ENCODE results near the gene IL23A.

IL23A gene

DNA sequence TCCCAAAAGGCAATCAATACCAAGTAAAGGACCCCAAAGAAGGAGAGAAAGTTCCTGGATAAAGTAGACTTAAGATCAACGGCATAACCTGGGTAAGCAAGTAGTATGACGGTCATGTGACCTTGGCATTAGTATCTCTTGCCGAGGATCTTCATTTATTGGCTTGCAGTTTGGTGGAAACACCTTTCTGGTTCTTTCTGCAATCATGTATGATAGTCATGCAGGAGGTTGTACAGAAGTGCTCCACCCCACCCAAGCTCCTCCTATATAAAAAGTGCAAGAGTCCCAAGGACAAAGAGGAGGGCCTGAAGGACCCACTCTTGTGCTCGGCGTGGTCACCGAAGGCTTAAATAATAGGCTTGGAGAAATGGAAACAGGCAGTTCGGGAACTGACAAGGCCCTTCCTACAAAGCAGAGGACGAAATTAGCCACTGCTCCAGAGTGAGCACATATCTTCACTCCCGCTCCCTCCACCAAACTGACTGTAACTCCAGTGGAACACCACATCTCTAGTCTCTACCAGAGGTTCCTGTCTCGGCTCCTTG lies 39.3 kb upstream of the IL23A start:
- H3K79me2 ChIP-seq: peaks cover 50% of the 10 kb centered on the region
- H3K27me3 ChIP-seq (ENCODE audit: control insufficient read depth, insufficient read depth, low read length): no peaks in the 10 kb centered on the region
- no peaks in the 10 kb centered on the region for H3K36me3 ChIP-seq (ENCODE audit: control insufficient read depth, insufficient read depth, low read length)
- peak overlapping the region; percentile 98 for H3K27ac ChIP-seq
- H2AFZ ChIP-seq: peak overlapping the region; percentile 96
- peak overlapping the region; percentile 49 for H3K4me2 ChIP-seq (ENCODE audit: low read length)
- H3K9me3 ChIP-seq (ENCODE audit: control insufficient read depth, low read length): no peaks in the 10 kb centered on the region
- peaks cover 16% of the 10 kb centered on the region for H3K4me1 ChIP-seq
- no peak for TF ChIP-seq CTCF (IDR thresholded peaks at IDR 0.05)
- peak overlapping the region; percentile 69 for H3K9ac ChIP-seq
- peak overlapping the region; percentile 83 for H3K4me3 ChIP-seq (ENCODE audit: low read depth, low read length)

DNA sequence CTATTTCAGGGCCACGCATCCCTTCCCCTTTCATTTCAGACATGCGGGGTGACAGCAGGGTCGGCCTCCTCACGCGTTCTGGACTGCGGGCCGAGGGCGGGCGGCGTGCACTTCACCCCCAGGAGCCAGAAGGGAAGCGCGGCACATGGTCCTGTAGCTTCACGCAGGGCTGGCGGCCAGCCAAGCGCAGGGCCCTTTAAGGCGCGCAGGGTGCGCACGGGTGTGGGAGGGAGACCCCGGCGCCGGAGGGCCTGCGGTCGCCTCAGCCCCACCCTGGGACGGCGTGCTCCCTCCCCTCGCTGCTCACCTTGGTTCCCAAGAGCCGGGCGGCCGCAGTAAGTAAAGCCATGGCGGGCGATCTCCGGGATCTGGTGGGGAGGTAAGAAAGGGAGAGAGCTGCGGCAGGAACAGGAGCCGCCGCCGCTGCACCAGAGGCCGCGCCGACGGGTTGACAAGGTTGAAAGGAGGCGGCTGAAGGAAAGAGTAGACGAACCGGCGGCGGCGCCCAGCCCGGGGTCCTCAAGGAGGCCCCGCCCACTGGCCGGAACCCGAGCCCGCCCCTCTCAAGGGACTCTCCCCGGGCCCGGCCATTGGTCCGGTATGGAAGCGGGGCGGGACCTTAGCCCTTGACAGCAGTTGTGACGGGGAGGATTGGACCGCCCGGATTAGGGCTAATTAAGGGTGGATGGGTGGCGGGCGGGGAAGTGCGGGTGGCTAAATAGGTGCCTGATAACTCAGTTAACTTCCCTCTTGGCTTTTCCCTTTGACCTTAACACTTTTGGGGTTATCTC lies 38.6 kb upstream of the IL23A start, which contains the start of gene CS:
CS (minus strand) TSS at position 478 of the 791 bp plus-strand sequence; CDS start at position 349, 129 bp downstream.
- H3K9ac ChIP-seq: peak within 1 kb of the TSS; percentile 69
- H3K4me3 ChIP-seq (ENCODE audit: low read depth, low read length): peak within 1 kb of the TSS; percentile 83
- H2AFZ ChIP-seq: peak within 1 kb of the TSS; percentile 96
- H3K9me3 ChIP-seq (ENCODE audit: control insufficient read depth, low read length): no peaks in the 10 kb centered on the region
- H3K79me2 ChIP-seq: peaks cover 44% of the 10 kb centered on the region
- no peak for TF ChIP-seq CTCF (IDR thresholded peaks at IDR 0.05)
- H3K4me2 ChIP-seq (ENCODE audit: low read length): peak within 1 kb of the TSS; percentile 80
- H3K27ac ChIP-seq: peak within 1 kb of the TSS; percentile 98
- H3K36me3 ChIP-seq (ENCODE audit: control insufficient read depth, insufficient read depth, low read length): no peaks in the 10 kb centered on the region
- peaks cover 16% of the 10 kb centered on the region for H3K4me1 ChIP-seq
- no peaks in the 10 kb centered on the region for H3K27me3 ChIP-seq (ENCODE audit: control insufficient read depth, insufficient read depth, low read length)

DNA sequence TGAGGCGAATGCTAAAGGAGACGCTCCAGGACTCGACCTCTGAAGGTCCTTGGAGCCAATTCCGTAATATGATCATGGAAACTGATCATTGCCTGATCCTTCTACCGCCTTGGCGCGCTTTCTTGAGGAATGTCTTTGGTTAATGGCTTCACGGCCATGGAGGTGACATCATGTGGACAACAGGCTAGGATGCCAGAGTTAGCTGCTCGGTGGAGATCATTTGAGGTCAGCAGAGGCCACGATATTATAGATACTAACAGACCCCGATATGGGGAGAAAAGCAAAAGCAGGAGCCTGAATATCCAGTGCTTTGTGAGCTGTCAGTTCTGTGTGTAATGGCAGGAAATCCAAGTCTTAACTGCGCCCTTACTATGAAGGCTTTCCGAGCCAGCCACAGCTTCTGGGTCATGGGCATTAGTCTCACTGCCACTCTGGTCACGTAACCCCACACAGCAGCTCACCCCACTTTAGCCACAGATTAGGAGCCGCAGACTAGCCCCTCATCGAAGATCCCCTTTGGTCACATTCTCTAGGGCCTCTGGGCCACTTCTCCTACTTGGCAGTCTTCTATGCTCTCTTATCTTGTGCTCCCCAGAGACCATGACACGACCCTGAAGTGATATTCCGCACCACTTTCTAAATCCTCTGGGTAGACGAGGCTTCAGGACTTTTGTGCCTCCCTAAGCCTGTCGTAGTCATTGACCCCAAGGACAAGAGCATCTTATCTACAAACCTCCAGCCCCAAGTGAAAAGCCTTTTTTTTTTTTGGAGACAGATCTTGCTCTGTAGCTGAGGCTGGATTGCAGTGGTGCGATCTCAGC lies 37.8 kb upstream of the IL23A start:
- peak overlapping the region; percentile 58 for H3K9ac ChIP-seq
- no peak for TF ChIP-seq CTCF (IDR thresholded peaks at IDR 0.05)
- H3K27me3 ChIP-seq (ENCODE audit: control insufficient read depth, insufficient read depth, low read length): no peaks in the 10 kb centered on the region
- peak overlapping the region; percentile 83 for H3K4me3 ChIP-seq (ENCODE audit: low read depth, low read length)
- no peaks in the 10 kb centered on the region for H3K9me3 ChIP-seq (ENCODE audit: control insufficient read depth, low read length)
- H3K79me2 ChIP-seq: peaks cover 38% of the 10 kb centered on the region
- peak overlapping the region; percentile 96 for H2AFZ ChIP-seq
- H3K27ac ChIP-seq: peak overlapping the region; percentile 98
- peaks cover 16% of the 10 kb centered on the region for H3K4me1 ChIP-seq
- H3K4me2 ChIP-seq (ENCODE audit: low read length): peak overlapping the region; percentile 80
- no peaks in the 10 kb centered on the region for H3K36me3 ChIP-seq (ENCODE audit: control insufficient read depth, insufficient read depth, low read length)

- no peak overlapping the region for H3K4me3 ChIP-seq (ENCODE audit: low read depth, low read length)
- no peak overlapping the region for H3K9ac ChIP-seq
- peaks cover 9% of the 10 kb centered on the region for H3K79me2 ChIP-seq
- H3K9me3 ChIP-seq (ENCODE audit: control insufficient read depth, low read length): no peaks in the 10 kb centered on the region
- no peak for TF ChIP-seq CTCF (IDR thresholded peaks at IDR 0.05)
- H3K27me3 ChIP-seq (ENCODE audit: control insufficient read depth, insufficient read depth, low read length): no peaks in the 10 kb centered on the region
- no peak overlapping the region for H3K4me2 ChIP-seq (ENCODE audit: low read length)
- H3K36me3 ChIP-seq (ENCODE audit: control insufficient read depth, insufficient read depth, low read length): no peaks in the 10 kb centered on the region
- peaks cover 13% of the 10 kb centered on the region for H3K4me1 ChIP-seq
- H2AFZ ChIP-seq: no peak overlapping the region
- H3K27ac ChIP-seq: no peak overlapping the region
Measured at GRCh38 chr12:56304276-56304675, 34.4 kb upstream of the IL23A start.
